ENCODE results near the gene TBC1D7. TPM values are rescaled to one million over a fixed set of nuclear protein-coding genes. Genes with fewer than 3 reads are reported as not detected.

TBC1D7 gene
- total and polyA plus RNA-seq, 10 of the 15 experiments (the other 5 are each of a cell fraction or from before 2014, with no cell fraction given) = 20.1 to 65.9 (median 31.3) TPM

- no peaks in the 10 kb centered on the region for H4K20me1 ChIP-seq (ENCODE audit: control insufficient read depth, insufficient read depth)
- no peak overlapping the region for H3K9ac ChIP-seq (ENCODE audit: control insufficient read depth, insufficient read depth, low read length)
- H3K9me3 ChIP-seq (replicated peaks; ENCODE audit: control insufficient read depth, insufficient read depth, low read length) = no peaks in the 10 kb centered on the region
- ChIA-PET RAD21 (ENCODE audit: unreplicated experiment) (interaction anchor here (0.5 to 1.0 kb wide), 2 partner anchors 8 to 62 kb away, joined by 3 read pairs; no protein-coding TSS in a partner anchor), CTCF (interaction anchor here (0.6 to 1.6 kb wide), 2 partner anchors 99 to 797 kb away, joined by 3 read pairs; no protein-coding TSS in a partner anchor), POLR2A (no interaction called here), SMC1A (ENCODE audit: uncharacterized antibody, unreplicated experiment) (interaction anchor here (0.5 to 0.9 kb wide), 2 partner anchors 8 to 16 kb away, joined by 3 read pairs; no protein-coding TSS in a partner anchor)
- H3K4me3 ChIP-seq = no peak overlapping the region
- no peak for ATAC-seq
- no peak for DNase-seq (ENCODE audit: low read depth, low spot score)
- H3K4me2 ChIP-seq (ENCODE audit: control insufficient read depth, insufficient read depth) = no peak overlapping the region
- no peaks in the 10 kb centered on the region for H3K79me2 ChIP-seq (ENCODE audit: control insufficient read depth, insufficient read depth, low read length)
- H3K27me3 ChIP-seq (replicated peaks in 1 of 2; ENCODE audit: control insufficient read depth in 2 of 2, insufficient read depth in 2 of 2, low read length in 1 of 2) = no peaks in the 10 kb centered on the region
- 81% methylated on average over 13 of the region's 13 CpGs for WGBS (ENCODE audit: insufficient coverage, insufficient replicate concordance, low lambda C conversion rate, missing lambda C conversion rate)
- intact Hi-C loops (cut with micrococcal nuclease; ENCODE audit: unreplicated experiment) (no loop called here), in situ Hi-C loops (cut with MboI) (no loop called here)
- peaks cover 7 to 10% of the 10 kb centered on the region in 2 experiments; a peak in 3 of 4 replicates for H3K36me3 ChIP-seq (ENCODE audit: control insufficient read depth in 2 of 2, insufficient read depth in 2 of 2, low read length in 1 of 2)
- H3K27ac ChIP-seq (ENCODE audit: control insufficient read depth, insufficient read depth) = no peak overlapping the region
- BruUV-seq (replicated peaks) = no TSS peak
- no peak overlapping the region for H2AFZ ChIP-seq (ENCODE audit: control insufficient read depth, low read depth, low read length)
- no peak for FAIRE-seq
- H3K4me1 ChIP-seq (ENCODE audit: control insufficient read depth, insufficient read depth, low read length) = no peaks in the 10 kb centered on the region; the same call in 1 of the 2 replicates
- TF ChIP-seq MEF2A (IDR thresholded peaks at IDR 0.05; ENCODE audit: insufficient read depth, low read depth, low read length) = no peak
- TF ChIP-seq SMAD5 (IDR thresholded peaks at IDR 0.05; ENCODE audit: low read depth) = no peak
- no peak for TF ChIP-seq YBX1 (IDR thresholded peaks at IDR 0.05)
- no peak for TF ChIP-seq NR2F1 (conservative IDR thresholded peaks at IDR 0.05)
- no peak for TF ChIP-seq BACH1 (IDR thresholded peaks at IDR 0.05; ENCODE audit: borderline replicate concordance)
- no peak for TF ChIP-seq EP300 (IDR thresholded peaks at IDR 0.05; ENCODE audit: borderline replicate concordance in 1 of 2, control insufficient read depth in 1 of 2, low read depth in 2 of 2, low read length in 2 of 2)
- TF ChIP-seq MLLT1 (IDR thresholded peaks at IDR 0.05) = no peak
These were observed 33.8 kb downstream of the TBC1D7 start for GRCh38 chr6:13294499-13295069.

Measured in GM12878 (cell line).